Stimulated activated naive CD4-positive, alpha-beta T cell (primary cell): Measurements from ENCODE around the gene THRB.
"Not testable (repeated sequence)": the region's sequence is repeated elsewhere in the genome, so short reads cannot be mapped to it uniquely, and the experiment has no call there.

Source experiments
- DNase-seq, 6 experiments: peaks; one replicate each; lab custom pipeline; 2025; lab: John Stamatoyannopoulos, UW

The THRB gene

GRCh38 chr3:24401090-24401810 lies 93.4 kb downstream of the THRB start:
- DNase-seq: no peak

DNA sequence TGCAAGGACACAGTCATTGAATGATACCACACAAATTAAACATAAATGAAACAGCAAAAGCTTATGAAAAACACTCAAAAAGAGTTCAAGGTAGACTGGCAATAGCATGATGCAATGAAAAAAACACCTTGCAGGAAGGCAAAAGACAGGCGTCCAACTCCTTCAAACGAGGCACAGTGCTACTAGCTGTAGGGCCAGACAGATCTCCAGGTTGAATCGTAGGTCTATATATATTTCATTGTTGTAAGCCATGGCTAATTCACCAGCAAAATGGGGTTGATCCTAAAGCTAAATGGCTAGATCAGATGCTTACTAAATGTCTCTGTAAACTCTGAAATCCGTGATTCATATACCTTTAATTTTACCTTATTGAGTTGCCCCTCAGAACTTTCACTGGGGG lies 94.2 kb downstream of the THRB start:
- no peak for DNase-seq

GRCh38 chr3:24400015-24400414 lies 94.6 kb downstream of the THRB start:
- DNase-seq: no peak

DNA sequence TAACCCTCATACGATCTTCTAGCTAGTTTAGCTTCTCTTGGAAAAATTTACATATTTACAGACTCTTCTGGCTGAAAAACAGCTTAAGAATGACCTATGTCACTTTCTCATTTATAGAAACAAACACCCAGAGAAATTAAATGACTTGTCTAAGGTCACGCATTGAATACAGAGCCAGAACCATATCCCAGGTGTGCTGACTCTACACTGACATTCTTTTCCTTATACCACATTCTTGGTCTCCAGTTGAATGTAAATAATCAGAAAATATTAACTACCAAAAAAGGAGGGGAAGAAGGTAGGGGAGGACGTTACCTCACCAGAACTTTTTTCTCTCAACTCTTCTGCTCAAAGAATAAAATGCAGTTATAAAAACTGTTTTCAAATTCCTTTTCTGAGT lies 95.0 kb downstream of the THRB start:
- no peak for DNase-seq

GRCh38 chr3:24398712-24399111 lies 95.9 kb downstream of the THRB start:
- DNase-seq: not testable (repeated sequence)

- DNase-seq: no peak
Observed at GRCh38 chr3:24396338-24396737, 98.3 kb downstream of the THRB start.

- no peak for DNase-seq
Observed at GRCh38 chr3:24394754-24395153, 99.9 kb downstream of the THRB start.

GRCh38 chr3:24393316-24393715 lies 101.3 kb downstream of the THRB start:
- no peak for DNase-seq

DNA sequence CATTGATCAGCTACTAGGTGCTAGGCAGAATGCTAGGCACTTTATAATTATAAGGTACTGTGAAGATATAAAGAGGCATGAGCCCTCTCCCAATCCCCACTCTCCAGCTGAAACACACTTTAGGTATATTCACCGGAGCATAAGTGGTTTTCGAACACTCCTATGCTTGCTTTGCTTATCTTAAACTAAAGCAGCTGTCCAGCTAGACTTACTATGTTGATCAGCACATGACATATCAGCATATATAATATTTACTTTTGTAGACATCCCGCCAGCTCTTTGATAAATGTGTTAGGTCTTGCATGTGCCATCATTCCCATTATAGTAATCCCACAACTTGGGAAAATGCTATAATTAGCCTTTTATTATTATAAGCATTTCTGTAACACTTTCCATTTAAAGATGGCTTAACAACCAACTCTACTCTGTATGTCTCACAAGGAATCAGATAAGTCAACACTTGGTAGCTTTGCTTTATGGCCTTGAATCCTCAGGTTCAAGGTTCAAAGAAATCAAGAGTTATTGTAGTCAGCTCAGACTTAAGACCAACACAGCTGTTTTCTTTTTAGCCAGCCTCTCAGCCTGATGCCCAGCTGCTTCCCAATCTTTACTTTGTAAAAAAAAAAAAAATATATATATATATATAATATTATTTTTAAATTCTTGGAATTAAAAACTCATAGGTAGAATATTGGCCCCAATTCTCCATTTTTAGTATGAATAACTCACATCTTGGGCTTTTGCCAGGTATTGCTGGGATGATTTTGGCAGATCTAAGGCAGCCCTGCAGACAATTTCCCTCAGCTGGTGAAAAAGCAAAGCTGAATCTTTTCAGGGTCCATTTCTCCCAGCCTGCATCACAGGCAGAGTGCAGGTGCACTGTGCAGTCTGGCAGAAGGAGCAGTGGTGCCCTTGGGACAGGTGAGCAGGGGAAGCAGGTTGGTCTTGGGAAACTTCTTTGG lies 104.2 kb downstream of the THRB start:
- no peak for DNase-seq

GRCh38 chr3:24389108-24390090 lies 105.3 kb downstream of the THRB start:
- DNase-seq: no peak

- no peak for DNase-seq
Observed at GRCh38 chr3:24388611-24389010, 106.0 kb downstream of the THRB start.

DNA sequence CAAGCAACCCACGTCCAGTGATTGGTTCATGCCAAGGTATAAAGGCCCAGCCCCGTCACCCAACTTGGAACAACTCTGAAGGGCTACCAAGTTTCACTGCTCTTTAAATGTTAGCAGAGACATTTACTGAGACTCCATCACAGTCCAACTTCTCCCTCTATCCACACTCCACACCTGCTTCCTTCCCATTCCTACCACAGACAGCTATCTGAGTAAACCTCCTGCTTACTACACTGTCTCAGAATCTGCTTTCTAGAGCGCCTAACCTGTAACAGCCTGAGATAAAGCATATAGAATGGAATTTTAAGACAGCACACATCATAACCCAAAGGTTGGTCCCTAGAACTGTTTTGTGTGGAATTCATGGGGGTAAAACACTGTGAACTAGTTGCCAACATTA lies 106.5 kb downstream of the THRB start:
- no peak for DNase-seq

- DNase-seq: no peak
Observed at GRCh38 chr3:24387493-24387892, 107.2 kb downstream of the THRB start.

- DNase-seq: no peak
Observed at GRCh38 chr3:24387000-24387399, 107.7 kb downstream of the THRB start.

DNA sequence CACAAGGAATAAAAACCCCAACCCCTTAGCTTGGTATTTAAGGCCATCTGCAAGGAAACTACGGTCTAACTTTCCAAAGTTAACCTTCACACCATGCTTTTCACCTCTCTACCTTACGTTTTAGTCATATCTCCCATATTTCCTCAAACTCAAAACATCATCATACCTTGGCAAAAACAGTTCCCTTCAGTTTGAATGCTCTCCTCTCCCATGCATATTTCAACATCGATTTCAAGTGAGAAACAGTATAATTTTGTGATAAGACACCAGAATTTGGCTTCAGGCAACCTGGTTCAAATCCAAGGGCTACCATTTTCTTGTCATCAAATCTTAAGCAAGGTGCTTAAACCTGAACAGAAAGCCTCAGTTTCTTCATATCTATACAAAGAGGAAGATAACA lies 108.2 kb downstream of the THRB start:
- no peak for DNase-seq

GRCh38 chr3:24385012-24385615 lies 109.5 kb downstream of the THRB start:
- no peak for DNase-seq

DNA sequence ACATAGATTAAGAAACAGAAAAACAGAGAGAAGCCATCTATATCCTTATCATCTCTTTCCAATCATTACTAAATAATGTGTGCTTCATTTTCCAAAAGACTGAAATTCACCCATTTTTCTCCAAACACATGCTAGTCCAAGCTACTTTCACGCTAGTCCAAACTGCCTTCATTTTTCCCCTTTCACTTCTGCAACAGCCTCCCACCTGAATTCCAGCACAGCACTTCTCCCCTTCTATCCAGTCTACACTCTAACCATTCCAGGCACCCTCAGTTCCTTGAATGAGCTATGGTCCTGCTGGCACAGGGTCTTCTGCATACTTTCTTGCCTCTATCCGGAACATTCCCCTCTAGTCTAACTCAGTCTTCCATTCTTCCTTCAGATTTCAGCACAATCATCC lies 112.0 kb downstream of the THRB start:
- no peak for DNase-seq

DNA sequence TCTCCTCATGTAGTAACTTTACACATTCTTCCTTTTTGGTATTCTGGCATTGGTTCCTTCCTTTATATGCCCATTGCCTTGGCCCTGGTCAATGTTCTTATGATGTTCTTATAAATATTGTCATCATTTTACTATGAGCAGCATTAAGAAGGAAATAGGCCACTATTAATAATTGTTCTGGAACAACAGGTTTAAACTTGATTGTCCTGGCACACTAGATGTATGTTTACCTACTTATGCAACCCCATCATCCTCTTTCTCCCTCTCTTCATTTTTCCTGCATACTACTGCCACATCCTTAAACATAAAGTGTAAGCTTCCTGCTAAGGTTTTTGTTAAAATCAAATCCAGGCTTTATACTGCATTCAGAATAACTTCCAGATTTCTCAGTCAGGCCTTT lies 114.7 kb downstream of the THRB start:
- no peak for DNase-seq

- DNase-seq: no peak
Observed at GRCh38 chr3:24378313-24378712, 116.3 kb downstream of the THRB start.

GRCh38 chr3:24377218-24377993 lies 117.2 kb downstream of the THRB start:
- no peak for DNase-seq

DNA sequence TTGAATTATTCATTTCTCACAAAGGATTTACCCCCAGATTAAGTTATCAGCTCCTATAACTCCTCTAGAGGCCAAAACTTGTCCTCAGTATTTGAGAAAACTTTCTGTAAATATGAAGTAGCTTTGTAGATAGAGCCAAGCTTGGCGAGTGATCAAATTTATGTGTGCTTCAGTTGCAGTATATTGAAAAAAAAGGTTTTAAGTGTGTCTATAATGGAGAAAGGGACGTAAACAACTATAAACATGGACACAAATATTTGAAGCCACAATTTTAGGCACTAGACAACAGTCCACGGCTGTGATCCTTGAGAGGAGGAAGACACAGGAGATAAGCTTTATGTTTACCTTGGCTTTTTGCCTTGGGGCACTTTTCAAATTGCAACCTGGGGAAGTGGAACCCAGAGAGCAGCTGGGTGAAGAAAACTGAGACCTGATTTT lies 118.7 kb downstream of the THRB start:
- no peak for DNase-seq
